K562 (cell line): Measurements from ENCODE around the gene NDOR1. TPM values are rescaled to one million over a fixed set of nuclear protein-coding genes. Genes with fewer than 3 reads are reported as not detected.
A peak's percentile ranks its signal among the peaks of the same experiment; 100 is the strongest.

Experiments used
- ASH1L ChIP-seq: fragments of 450-650 bp; IDR thresholded peaks from 2 replicates; pipeline ENCODE4 v1.6.1; 2018; ENCODE audit warnings: borderline replicate concordance, mild to moderate bottlenecking, low read depth; ENCODE audit not compliant: partially characterized antibody
- CREB3 ChIP-seq: fragments of 450-650 bp; conservative IDR thresholded peaks from 2 replicates; pipeline ENCODE4 v1.6.1; 2016; ENCODE audit warnings: missing genetic modification characterization, low read depth, mild to moderate bottlenecking, missing compliant biosample characterization, moderate library complexity
- CTBP1 ChIP-seq: fragments of 450-650 bp; IDR thresholded peaks from 2 replicates; pipeline ENCODE4 v1.6.1; 2016; ENCODE audit warnings: borderline replicate concordance
- FOXA1 ChIP-seq: fragments of 450-650 bp; IDR thresholded peaks from 2 replicates; pipeline ENCODE4 v1.6.1; 2016; ENCODE audit warnings: mild to moderate bottlenecking, borderline replicate concordance
- FOXJ3 ChIP-seq: sonication (generic); formaldehyde crosslinking; IDR thresholded peaks from 2 replicates; pipeline ENCODE4 v1.4.0; 2020; ENCODE audit warnings: mild to moderate bottlenecking, missing genetic modification reagents
- HMGXB4 ChIP-seq: sonication (generic); formaldehyde crosslinking; IDR thresholded peaks from 2 replicates; pipeline ENCODE4 v1.8.1; 2023; ENCODE audit warnings: mild to moderate bottlenecking, missing genetic modification reagents
- HOXB6 ChIP-seq: fragments of 250-450 bp; sonication (Bioruptor Pico); IDR thresholded peaks from 2 replicates; pipeline ENCODE4 v1.5.1; 2022; ENCODE audit warnings: mild to moderate bottlenecking, borderline replicate concordance
- JUN ChIP-seq, 2 experiments: sonication (generic) in 1 of 2; formaldehyde crosslinking in 1 of 2; IDR thresholded peaks; 2 replicates each; pipeline versions ENCODE4 v1.6.1 to v1.8.0; 2012 to 2022; ENCODE audit warnings: borderline replicate concordance in 2 of 2, mild to moderate bottlenecking in 2 of 2, improper control_type of control experiment in 1 of 2, low read depth in 1 of 2, low read length in 1 of 2, missing genetic modification reagents in 1 of 2
- MBD2 ChIP-seq: sonication (generic); IDR thresholded peaks from 2 replicates; pipeline ENCODE4 v1.6.1; 2016; ENCODE audit warnings: low read depth, borderline replicate concordance
- PURB ChIP-seq: sonication (generic); formaldehyde crosslinking; IDR thresholded peaks from 2 replicates; pipeline ENCODE4 v1.9.0; 2021; ENCODE audit warnings: low read depth, mild to moderate bottlenecking, missing genetic modification reagents
- SMARCE1 ChIP-seq: fragments of 450-650 bp; IDR thresholded peaks from 2 replicates; pipeline ENCODE4 v1.7.1; 2016; ENCODE audit warnings: mild to moderate bottlenecking
- SNIP1 ChIP-seq: fragments of 450-650 bp; IDR thresholded peaks from 2 replicates; pipeline ENCODE4 v1.7.1; 2017; ENCODE audit warnings: low read depth, mild to moderate bottlenecking
- SUPT5H ChIP-seq: fragments of 450-650 bp; IDR thresholded peaks from 2 replicates; pipeline ENCODE4 v1.6.1; 2016
- TAF15 ChIP-seq: fragments of 200-400 bp; formaldehyde crosslinking; IDR thresholded peaks from 2 replicates; pipeline ENCODE4 v1.6.1; 2017; ENCODE audit warnings: mild to moderate bottlenecking, low read depth, low read length, moderate library complexity
- TARDBP ChIP-seq: fragments of 450-650 bp; IDR thresholded peaks from 2 replicates; pipeline ENCODE4 v1.6.1; 2016
- UBTF ChIP-seq, 2 experiments: IDR thresholded peaks; 2 replicates each; pipeline ENCODE4 v1.6.1; 2012; ENCODE audit warnings: improper control_type of control experiment in 2 of 2, low read depth in 2 of 2, low read length in 2 of 2, borderline replicate concordance in 1 of 2
- ZMIZ1 ChIP-seq, 2 experiments: fragments of 150-350 bp in 1 of 2; IDR thresholded peaks; 2 replicates each; pipeline ENCODE4 v1.6.1; 2012 to 2016; ENCODE audit warnings: low read depth in 2 of 2, low read length in 2 of 2, mild to moderate bottlenecking in 1 of 2, moderate library complexity in 1 of 2
- ZNF551 ChIP-seq: fragments of 250-450 bp; sonication (Bioruptor Pico); IDR thresholded peaks from 2 replicates; pipeline ENCODE4 v1.5.0; 2021; ENCODE audit warnings: mild to moderate bottlenecking, moderate library complexity
- ZNF77 ChIP-seq: fragments of 250-450 bp; sonication (Bioruptor Pico); IDR thresholded peaks from 2 replicates; pipeline ENCODE4 v1.5.0; 2020
- polyA plus RNA-seq, 8 experiments: library from polyadenylated mRNA; depleted of rRNA in 4 of 8; stranded (reverse) in 5 of 8; unstranded in 3 of 8; fragments of >200 nt; fragmentation: Nextera tagmentation in 2 of 8; fragmentation: Illumina TruSeq in 1 of 8; extraction: Ambion mirVana in 2 of 8; extraction: Trizol in 1 of 8; gene quantifications; 2 replicates each; pipeline versions ENCODE4 v1.2.1 to v1.2.3, GENCODE V29; 2011 to 2014; ENCODE audit warnings: inconsistent platforms in 1 of 8, missing spikeins in 1 of 8
- total RNA-seq, 7 experiments: library from RNA; depleted of rRNA in 6 of 7; stranded (reverse); fragments of >200 nt in 6 of 7; fragmentation: Illumina TruSeq in 2 of 7; extraction: Trizol in 2 of 7; gene quantifications; 2 replicates each; pipeline versions ENCODE4 v1.2.1 to v1.2.3, GENCODE V29; 2011 to 2021; ENCODE audit warnings: low replicate concordance in 1 of 7

Gene NDOR1
- total and polyA plus RNA-seq, 9 of the 15 experiments (the other 6 are each of a cell fraction or from before 2014, with no cell fraction given), result 0.06 to 36.9 (median 6.9) TPM

- TF ChIP-seq MBD2 (peak; percentile 96), FOXA1 (no peak), UBTF (IDR thresholded peaks at IDR 0.05; ENCODE audit: borderline replicate concordance in 1 of 2, low read depth in 2 of 2, low read length in 2 of 2) (peak; percentile 40 to 57), JUN (IDR thresholded peaks at IDR 0.05; ENCODE audit: borderline replicate concordance, low read depth, low read length) (no peak), JUN (CRISPR knock-in tag; IDR thresholded peaks at IDR 0.05; ENCODE audit: borderline replicate concordance) (no peak), ZNF77 (CRISPR knock-in tag) (no peak), TAF15 (no peak), HOXB6 (CRISPR knock-in tag) (no peak), ZMIZ1 (IDR thresholded peaks at IDR 0.05; ENCODE audit: low read depth in 2 of 2, low read length in 2 of 2) (peak in 1 of 2 experiments; percentile 40; a peak in 1 of 4 replicates), SMARCE1 (no peak), ASH1L (peak; percentile 94), CREB3 (tag) (no peak), PURB (CRISPR knock-in tag) (no peak), SUPT5H (peak; percentile 88), ZNF551 (CRISPR knock-in tag) (no peak), SNIP1 (no peak), FOXJ3 (CRISPR knock-in tag) (no peak), TARDBP (no peak), CTBP1 (peak; percentile 75; the same call in 1 of the 2 replicates), HMGXB4 (no peak)
Observed at GRCh38 chr9:137200311-137201204, 4.9 kb upstream of the NDOR1 start, which contains the start of gene TPRN (continued).
